SK-N-SH (cell line): ENCODE results near the gene CDX1. TPM values are rescaled to one million over a fixed set of nuclear protein-coding genes. Genes with fewer than 3 reads are reported as not detected.

ENCODE experiments used
- CTCF ChIA-PET: fragments of 300-600, 350-600 bp; formaldehyde crosslinking; extraction: SDS; loops from one replicate; lab custom pipeline; 2021; lab: Yijun Ruan, JAX
- POLR2A ChIA-PET: fragments of 350-600 bp; sonication (Branson Sonifier 250); formaldehyde crosslinking; extraction: SDS; loops from one replicate; lab custom pipeline; 2020; ENCODE audit warnings: antibody characterized with exemption, inconsistent platforms; lab: Yijun Ruan, JAX
- DNase-seq: peaks from one replicate; pipeline ENCODE4 v3.0.0; 2012
- H2AFZ ChIP-seq: fragments of 200-600 bp; sonication (generic); 2 replicates; pipeline ENCODE4 v1.8.1; 2016; ENCODE audit warnings: antibody characterized with exemption, mild to moderate bottlenecking, low read depth
- H3F3A ChIP-seq: fragments of 200-600 bp; sonication (generic); replicated peaks from 2 replicates; pipeline ENCODE3; 2016; ENCODE audit warnings: antibody characterized with exemption, mild to moderate bottlenecking; ENCODE audit not compliant: insufficient read depth
- H3K27ac ChIP-seq, 2 experiments: fragments of 200-500 bp in 1 of 2; fragments of 200-600 bp in 1 of 2; sonication (Bioruptor generic) in 1 of 2; sonication (generic), shearing (Covaris generic) in 1 of 2; 2 replicates each; pipeline versions ENCODE4 v1.5.1 to v1.6.1; 2014 to 2016; ENCODE audit warnings: low read depth in 2 of 2, inconsistent platforms in 1 of 2, low read length in 1 of 2, mild to moderate bottlenecking in 1 of 2, mixed read lengths in 1 of 2
- H3K27me3 ChIP-seq: fragments of 200-600 bp; sonication (generic), shearing (Covaris generic); 2 replicates; pipeline ENCODE4 v1.6.1; 2016; ENCODE audit warnings: mixed run types; ENCODE audit not compliant: insufficient read depth
- H3K36me3 ChIP-seq, 2 experiments: fragments of 200-500 bp in 1 of 2; fragments of 200-600 bp in 1 of 2; sonication (Bioruptor generic) in 1 of 2; sonication (generic) in 1 of 2; replicated peaks in 1 of 2; 2 replicates each; pipeline versions ENCODE3 to v1.5.1; 2014 to 2016; ENCODE audit warnings: low read length in 1 of 2, mild to moderate bottlenecking in 1 of 2; ENCODE audit not compliant: insufficient read depth in 2 of 2, control insufficient read depth in 1 of 2
- H3K4me1 ChIP-seq, 2 experiments: fragments of 200-500 bp in 1 of 2; fragments of 200-600 bp in 1 of 2; sonication (Bioruptor generic) in 1 of 2; sonication (generic), shearing (Covaris generic) in 1 of 2; 2 replicates each; pipeline versions ENCODE4 v1.5.1 to v1.6.1; 2014 to 2016; ENCODE audit warnings: low read depth in 1 of 2, low read length in 1 of 2, mixed run types in 1 of 2; ENCODE audit not compliant: insufficient read depth in 2 of 2, control insufficient read depth in 1 of 2
- H3K4me2 ChIP-seq: fragments of 200-600 bp; sonication (generic), shearing (Covaris generic); 2 replicates; pipeline ENCODE4 v1.6.1; 2017; ENCODE audit warnings: mixed run types
- H3K4me3 ChIP-seq, 2 experiments: fragments of 200-500 bp in 1 of 2; fragments of 200-600 bp in 1 of 2; sonication (Bioruptor generic) in 1 of 2; sonication (generic), shearing (Covaris generic) in 1 of 2; 2 replicates each; pipeline versions ENCODE4 v1.5.1 to v1.8.1; 2014 to 2016; ENCODE audit warnings: low read depth in 2 of 2, inconsistent platforms in 1 of 2, low read length in 1 of 2, mild to moderate bottlenecking in 1 of 2, mixed read lengths in 1 of 2, moderate library complexity in 1 of 2
- H3K79me2 ChIP-seq: fragments of 200-600 bp; sonication (generic); 2 replicates; pipeline ENCODE4 v1.8.1; 2017; ENCODE audit warnings: mild to moderate bottlenecking; ENCODE audit not compliant: insufficient read depth
- H3K9ac ChIP-seq: fragments of 200-600 bp; sonication (generic); 2 replicates; pipeline ENCODE4 v1.6.1; 2017; ENCODE audit warnings: mixed run types
- H3K9me2 ChIP-seq: fragments of 200-600 bp; sonication (generic); 2 replicates; pipeline ENCODE4 v1.6.1; 2017; ENCODE audit warnings: mixed run types
- H3K9me3 ChIP-seq: fragments of 200-600 bp; sonication (generic); 2 replicates; pipeline ENCODE4 v1.6.1; 2017; ENCODE audit warnings: mixed run types, mild to moderate bottlenecking, moderate library complexity
- H4K20me1 ChIP-seq: fragments of 200-600 bp; sonication (generic); 2 replicates; pipeline ENCODE4 v1.6.1; 2017; ENCODE audit warnings: mild to moderate bottlenecking, mixed run types; ENCODE audit not compliant: insufficient read depth
- CHD2 ChIP-seq: fragments of 150-350 bp; IDR thresholded peaks from 2 replicates; pipeline ENCODE4 v1.6.1; 2018; ENCODE audit warnings: low read length; ENCODE audit not compliant: partially characterized antibody
- EZH2phosphoT487 ChIP-seq: fragments of 200-600 bp; sonication (generic); IDR thresholded peaks from 2 replicates; pipeline ENCODE4 v1.6.1; 2017; ENCODE audit warnings: low read depth, mixed run types, mild to moderate bottlenecking, antibody characterized with exemption, moderate library complexity, borderline replicate concordance
- FOSL2 ChIP-seq: IDR thresholded peaks from 2 replicates; pipeline ENCODE4 v1.4.0; 2012; ENCODE audit warnings: low read depth, mild to moderate bottlenecking, moderate library complexity, borderline replicate concordance
- FOXM1 ChIP-seq: IDR thresholded peaks from 2 replicates; pipeline ENCODE4 v1.4.0; 2012; ENCODE audit warnings: low read depth, mild to moderate bottlenecking
- SIN3A ChIP-seq: IDR thresholded peaks from 2 replicates; pipeline ENCODE4 v1.6.1; 2012; ENCODE audit warnings: low read depth, mild to moderate bottlenecking, low read length, moderate library complexity, borderline replicate concordance
- SMC3 ChIP-seq: IDR thresholded peaks from 2 replicates; pipeline ENCODE4 v1.6.1; 2012; ENCODE audit warnings: low read depth, low read length, improper control_type of control experiment
- TEAD4 ChIP-seq: IDR thresholded peaks from 2 replicates; pipeline ENCODE4 v1.4.0; 2012; ENCODE audit warnings: mild to moderate bottlenecking, borderline replicate concordance; ENCODE audit not compliant: insufficient read depth
- WGBS: methylation state at CpG from one replicate; pipeline ENCODE4 v1.1.6; 2017; ENCODE audit warnings: low lambda C conversion rate; 5-methylcytosine and 5-hydroxymethylcytosine counted together
- polyA plus RNA-seq, 3 experiments: library from polyadenylated mRNA; depleted of rRNA; stranded (reverse); fragments of >200 nt; gene quantifications; 2 replicates each; pipeline ENCODE4 v1.2.3, GENCODE V29; 2012
- TF ChIP-seq, protein P1 (sequence below): IDR thresholded peaks from 2 replicates; pipeline ENCODE4 v1.4.0; 2012; ENCODE audit warnings: low read depth
- TF ChIP-seq, protein P2 (sequence below): fragments of 150-350 bp; IDR thresholded peaks from 2 replicates; pipeline ENCODE4 v1.6.1; 2016; ENCODE audit warnings: mild to moderate bottlenecking, low read depth, low read length
- TF ChIP-seq, protein P3 (sequence below): IDR thresholded peaks from 2 replicates; pipeline ENCODE4 v1.4.0; 2012; ENCODE audit warnings: low read depth, borderline replicate concordance
- TF ChIP-seq, protein P4 (sequence below): IDR thresholded peaks from 2 replicates; pipeline ENCODE4 v1.4.0; 2012; ENCODE audit warnings: low read depth, borderline replicate concordance
- TF ChIP-seq, protein P5 (sequence below): fragments of 200-600 bp; sonication (generic); IDR thresholded peaks from 2 replicates; pipeline ENCODE4 v1.6.1; 2017; ENCODE audit warnings: antibody characterized with exemption, mild to moderate bottlenecking, moderate library complexity

The CDX1 gene
- polyA plus RNA-seq, 1 of the 3 experiments (the other 2 are of a cell fraction): 0.23 TPM

DNA sequence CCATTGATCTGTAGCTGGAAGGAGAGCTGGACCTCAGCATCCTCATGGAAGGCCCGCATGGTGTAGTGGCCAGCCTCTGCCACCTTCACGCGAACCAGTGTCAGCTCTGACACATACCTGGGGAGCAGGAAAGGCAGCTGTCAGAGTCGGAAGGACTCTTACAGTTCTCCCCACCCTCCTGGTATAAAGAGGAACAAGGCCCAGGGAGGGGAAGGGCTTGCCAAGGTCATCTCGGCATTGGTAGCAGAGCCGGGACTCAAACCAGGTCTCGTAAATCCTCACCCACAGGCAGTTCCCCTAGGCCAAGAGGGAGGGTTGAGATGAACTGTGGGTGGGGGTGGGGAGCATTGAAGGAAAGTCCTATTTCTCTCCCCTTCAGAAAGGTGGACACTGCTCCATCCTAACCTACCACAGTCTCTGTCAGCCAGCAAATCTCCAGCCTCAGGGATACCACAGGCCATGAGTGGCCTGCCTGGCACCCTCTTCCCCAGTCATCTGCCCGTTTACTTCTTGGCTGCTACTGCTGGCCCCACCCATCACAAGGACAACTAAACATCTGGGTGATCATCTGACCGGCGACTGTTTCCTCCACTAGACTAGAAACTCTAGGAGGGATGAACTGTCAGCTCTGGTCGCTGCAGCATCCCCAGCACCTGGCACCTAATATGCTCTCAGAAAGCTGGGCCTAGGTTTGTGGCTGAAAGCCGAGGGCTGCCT lies 34.4 kb upstream of the CDX1 start:
- H3K9me2 ChIP-seq: no peaks in the 10 kb centered on the region
- H4K20me1 ChIP-seq: no peaks in the 10 kb centered on the region
- H3K9ac ChIP-seq: no peak overlapping the region
- no peak overlapping the region for H2AFZ ChIP-seq
- H3K27ac ChIP-seq: no peak overlapping the region
- H3K36me3 ChIP-seq: peaks cover 36 to 76% of the 10 kb centered on the region in 2 experiments
- DNase-seq: no peak
- no peak overlapping the region for H3K4me2 ChIP-seq
- TF ChIP-seq SMC3 (no peak), CHD2 (no peak), TEAD4 (no peak), FOSL2 (no peak), SIN3A (no peak), EZH2phosphoT487 (no peak)
- TF ChIP-seq, protein P1, sequence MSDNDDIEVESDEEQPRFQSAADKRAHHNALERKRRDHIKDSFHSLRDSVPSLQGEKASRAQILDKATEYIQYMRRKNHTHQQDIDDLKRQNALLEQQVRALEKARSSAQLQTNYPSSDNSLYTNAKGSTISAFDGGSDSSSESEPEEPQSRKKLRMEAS: no peak
- TF ChIP-seq, protein P2, sequence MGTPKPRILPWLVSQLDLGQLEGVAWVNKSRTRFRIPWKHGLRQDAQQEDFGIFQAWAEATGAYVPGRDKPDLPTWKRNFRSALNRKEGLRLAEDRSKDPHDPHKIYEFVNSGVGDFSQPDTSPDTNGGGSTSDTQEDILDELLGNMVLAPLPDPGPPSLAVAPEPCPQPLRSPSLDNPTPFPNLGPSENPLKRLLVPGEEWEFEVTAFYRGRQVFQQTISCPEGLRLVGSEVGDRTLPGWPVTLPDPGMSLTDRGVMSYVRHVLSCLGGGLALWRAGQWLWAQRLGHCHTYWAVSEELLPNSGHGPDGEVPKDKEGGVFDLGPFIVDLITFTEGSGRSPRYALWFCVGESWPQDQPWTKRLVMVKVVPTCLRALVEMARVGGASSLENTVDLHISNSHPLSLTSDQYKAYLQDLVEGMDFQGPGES: no peak
- TF ChIP-seq, protein P3, sequence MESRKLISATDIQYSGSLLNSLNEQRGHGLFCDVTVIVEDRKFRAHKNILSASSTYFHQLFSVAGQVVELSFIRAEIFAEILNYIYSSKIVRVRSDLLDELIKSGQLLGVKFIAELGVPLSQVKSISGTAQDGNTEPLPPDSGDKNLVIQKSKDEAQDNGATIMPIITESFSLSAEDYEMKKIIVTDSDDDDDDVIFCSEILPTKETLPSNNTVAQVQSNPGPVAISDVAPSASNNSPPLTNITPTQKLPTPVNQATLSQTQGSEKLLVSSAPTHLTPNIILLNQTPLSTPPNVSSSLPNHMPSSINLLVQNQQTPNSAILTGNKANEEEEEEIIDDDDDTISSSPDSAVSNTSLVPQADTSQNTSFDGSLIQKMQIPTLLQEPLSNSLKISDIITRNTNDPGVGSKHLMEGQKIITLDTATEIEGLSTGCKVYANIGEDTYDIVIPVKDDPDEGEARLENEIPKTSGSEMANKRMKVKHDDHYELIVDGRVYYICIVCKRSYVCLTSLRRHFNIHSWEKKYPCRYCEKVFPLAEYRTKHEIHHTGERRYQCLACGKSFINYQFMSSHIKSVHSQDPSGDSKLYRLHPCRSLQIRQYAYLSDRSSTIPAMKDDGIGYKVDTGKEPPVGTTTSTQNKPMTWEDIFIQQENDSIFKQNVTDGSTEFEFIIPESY: no peak
- TF ChIP-seq, protein P4, sequence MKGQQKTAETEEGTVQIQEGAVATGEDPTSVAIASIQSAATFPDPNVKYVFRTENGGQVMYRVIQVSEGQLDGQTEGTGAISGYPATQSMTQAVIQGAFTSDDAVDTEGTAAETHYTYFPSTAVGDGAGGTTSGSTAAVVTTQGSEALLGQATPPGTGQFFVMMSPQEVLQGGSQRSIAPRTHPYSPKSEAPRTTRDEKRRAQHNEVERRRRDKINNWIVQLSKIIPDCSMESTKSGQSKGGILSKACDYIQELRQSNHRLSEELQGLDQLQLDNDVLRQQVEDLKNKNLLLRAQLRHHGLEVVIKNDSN: no peak
- CTCF ChIA-PET: interaction anchor here (0.8 to 12.5 kb wide), 5 partner anchors 9 to 129 kb away, joined by 3 to 173 read pairs (median 24); partner anchors contain the start of gene PDGFRB
- H3K27me3 ChIP-seq: no peaks in the 10 kb centered on the region
- H3K4me1 ChIP-seq: peaks cover 3 to 13% of the 10 kb centered on the region in 2 experiments; a peak in 3 of 4 replicates
- WGBS: 93% methylated on average over 10 of the region's 12 CpGs
- H3K79me2 ChIP-seq: no peaks in the 10 kb centered on the region; the same call in 1 of the 2 replicates
- H3F3A ChIP-seq: no peaks in the 10 kb centered on the region
- no peaks in the 10 kb centered on the region for H3K9me3 ChIP-seq
- H3K4me3 ChIP-seq: no peak overlapping the region
- POLR2A ChIA-PET: no interaction called here

DNA sequence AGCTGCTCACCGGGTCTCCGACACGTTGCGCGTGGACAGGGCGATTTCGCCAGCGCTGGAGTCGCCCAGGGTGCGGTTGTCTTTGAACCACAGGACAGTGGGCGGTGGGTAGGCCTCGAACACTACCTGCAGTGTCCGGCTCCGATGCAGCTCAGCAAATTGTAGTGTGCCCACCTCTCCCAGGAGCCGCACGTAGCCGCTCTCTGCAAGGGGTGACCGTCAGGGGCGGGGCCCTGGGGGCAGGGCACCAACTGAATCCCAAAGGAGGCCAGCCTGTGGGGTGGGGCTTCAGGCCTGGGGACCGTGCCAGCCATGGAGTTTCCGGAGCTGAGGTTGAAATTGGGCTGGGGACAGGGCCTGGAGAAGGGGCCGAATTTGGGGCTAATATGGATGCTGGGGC lies 33.8 kb upstream of the CDX1 start:
- no peaks in the 10 kb centered on the region for H3K9me3 ChIP-seq
- peaks cover 9 to 19% of the 10 kb centered on the region in 2 experiments for H3K4me1 ChIP-seq
- no peaks in the 10 kb centered on the region for H4K20me1 ChIP-seq
- no peak overlapping the region for H3K4me2 ChIP-seq
- no peaks in the 10 kb centered on the region for H3K9me2 ChIP-seq
- H3K27me3 ChIP-seq: no peaks in the 10 kb centered on the region
- H3K4me3 ChIP-seq: no peak overlapping the region
- CTCF ChIA-PET: interaction anchor here (3.5 to 12.5 kb wide), 3 partner anchors 21 to 84 kb away, joined by 24 to 173 read pairs (median 90); partner anchors contain the start of gene PDGFRB
- H3K9ac ChIP-seq: no peak overlapping the region
- no peak for DNase-seq
- no peaks in the 10 kb centered on the region for H3F3A ChIP-seq
- TF ChIP-seq, protein P5, sequence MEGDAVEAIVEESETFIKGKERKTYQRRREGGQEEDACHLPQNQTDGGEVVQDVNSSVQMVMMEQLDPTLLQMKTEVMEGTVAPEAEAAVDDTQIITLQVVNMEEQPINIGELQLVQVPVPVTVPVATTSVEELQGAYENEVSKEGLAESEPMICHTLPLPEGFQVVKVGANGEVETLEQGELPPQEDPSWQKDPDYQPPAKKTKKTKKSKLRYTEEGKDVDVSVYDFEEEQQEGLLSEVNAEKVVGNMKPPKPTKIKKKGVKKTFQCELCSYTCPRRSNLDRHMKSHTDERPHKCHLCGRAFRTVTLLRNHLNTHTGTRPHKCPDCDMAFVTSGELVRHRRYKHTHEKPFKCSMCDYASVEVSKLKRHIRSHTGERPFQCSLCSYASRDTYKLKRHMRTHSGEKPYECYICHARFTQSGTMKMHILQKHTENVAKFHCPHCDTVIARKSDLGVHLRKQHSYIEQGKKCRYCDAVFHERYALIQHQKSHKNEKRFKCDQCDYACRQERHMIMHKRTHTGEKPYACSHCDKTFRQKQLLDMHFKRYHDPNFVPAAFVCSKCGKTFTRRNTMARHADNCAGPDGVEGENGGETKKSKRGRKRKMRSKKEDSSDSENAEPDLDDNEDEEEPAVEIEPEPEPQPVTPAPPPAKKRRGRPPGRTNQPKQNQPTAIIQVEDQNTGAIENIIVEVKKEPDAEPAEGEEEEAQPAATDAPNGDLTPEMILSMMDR: no peak
- TF ChIP-seq, protein P4: no peak
- no peak for TF ChIP-seq FOXM1
- POLR2A ChIA-PET: no interaction called here
- no peak overlapping the region for H2AFZ ChIP-seq
- H3K79me2 ChIP-seq: peaks cover 3% of the 10 kb centered on the region; the same call in 1 of the 2 replicates
- no peak overlapping the region for H3K27ac ChIP-seq
- 98% methylated on average over 12 of the region's 22 CpGs for WGBS
- peaks cover 32 to 74% of the 10 kb centered on the region in 2 experiments for H3K36me3 ChIP-seq
